SK-N-SH (cell line): Measurements from ENCODE around the gene PDPK1. TPM values are rescaled to one million over a fixed set of nuclear protein-coding genes. Genes with fewer than 3 reads are reported as not detected.
"Not testable (repeated sequence)": the region's sequence is repeated elsewhere in the genome, so short reads cannot be mapped to it uniquely, and the experiment has no call there.

ENCODE experiments used
- CTCF ChIA-PET: fragments of 300-600, 350-600 bp; formaldehyde crosslinking; extraction: SDS; loops from one replicate; lab custom pipeline; 2021; lab: Yijun Ruan, JAX
- POLR2A ChIA-PET: fragments of 350-600 bp; sonication (Branson Sonifier 250); formaldehyde crosslinking; extraction: SDS; loops from one replicate; lab custom pipeline; 2020; ENCODE audit warnings: antibody characterized with exemption, inconsistent platforms; lab: Yijun Ruan, JAX
- DNase-seq: peaks from one replicate; pipeline ENCODE4 v3.0.0; 2012
- H2AFZ ChIP-seq: fragments of 200-600 bp; sonication (generic); 2 replicates; pipeline ENCODE4 v1.8.1; 2016; ENCODE audit warnings: antibody characterized with exemption, mild to moderate bottlenecking, low read depth
- H3F3A ChIP-seq: fragments of 200-600 bp; sonication (generic); replicated peaks from 2 replicates; pipeline ENCODE3; 2016; ENCODE audit warnings: antibody characterized with exemption, mild to moderate bottlenecking; ENCODE audit not compliant: insufficient read depth
- H3K27ac ChIP-seq, 2 experiments: fragments of 200-500 bp in 1 of 2; fragments of 200-600 bp in 1 of 2; sonication (Bioruptor generic) in 1 of 2; sonication (generic), shearing (Covaris generic) in 1 of 2; 2 replicates each; pipeline versions ENCODE4 v1.5.1 to v1.6.1; 2014 to 2016; ENCODE audit warnings: low read depth in 2 of 2, inconsistent platforms in 1 of 2, low read length in 1 of 2, mild to moderate bottlenecking in 1 of 2, mixed read lengths in 1 of 2
- H3K27me3 ChIP-seq: fragments of 200-600 bp; sonication (generic), shearing (Covaris generic); 2 replicates; pipeline ENCODE4 v1.6.1; 2016; ENCODE audit warnings: mixed run types; ENCODE audit not compliant: insufficient read depth
- H3K36me3 ChIP-seq, 2 experiments: fragments of 200-500 bp in 1 of 2; fragments of 200-600 bp in 1 of 2; sonication (Bioruptor generic) in 1 of 2; sonication (generic) in 1 of 2; replicated peaks in 1 of 2; 2 replicates each; pipeline versions ENCODE3 to v1.5.1; 2014 to 2016; ENCODE audit warnings: low read length in 1 of 2, mild to moderate bottlenecking in 1 of 2; ENCODE audit not compliant: insufficient read depth in 2 of 2, control insufficient read depth in 1 of 2
- H3K4me1 ChIP-seq, 2 experiments: fragments of 200-500 bp in 1 of 2; fragments of 200-600 bp in 1 of 2; sonication (Bioruptor generic) in 1 of 2; sonication (generic), shearing (Covaris generic) in 1 of 2; 2 replicates each; pipeline versions ENCODE4 v1.5.1 to v1.6.1; 2014 to 2016; ENCODE audit warnings: low read depth in 1 of 2, low read length in 1 of 2, mixed run types in 1 of 2; ENCODE audit not compliant: insufficient read depth in 2 of 2, control insufficient read depth in 1 of 2
- H3K4me2 ChIP-seq: fragments of 200-600 bp; sonication (generic), shearing (Covaris generic); 2 replicates; pipeline ENCODE4 v1.6.1; 2017; ENCODE audit warnings: mixed run types
- H3K4me3 ChIP-seq, 2 experiments: fragments of 200-500 bp in 1 of 2; fragments of 200-600 bp in 1 of 2; sonication (Bioruptor generic) in 1 of 2; sonication (generic), shearing (Covaris generic) in 1 of 2; 2 replicates each; pipeline versions ENCODE4 v1.5.1 to v1.8.1; 2014 to 2016; ENCODE audit warnings: low read depth in 2 of 2, inconsistent platforms in 1 of 2, low read length in 1 of 2, mild to moderate bottlenecking in 1 of 2, mixed read lengths in 1 of 2, moderate library complexity in 1 of 2
- H3K79me2 ChIP-seq: fragments of 200-600 bp; sonication (generic); 2 replicates; pipeline ENCODE4 v1.8.1; 2017; ENCODE audit warnings: mild to moderate bottlenecking; ENCODE audit not compliant: insufficient read depth
- H3K9ac ChIP-seq: fragments of 200-600 bp; sonication (generic); 2 replicates; pipeline ENCODE4 v1.6.1; 2017; ENCODE audit warnings: mixed run types
- H3K9me2 ChIP-seq: fragments of 200-600 bp; sonication (generic); 2 replicates; pipeline ENCODE4 v1.6.1; 2017; ENCODE audit warnings: mixed run types
- H3K9me3 ChIP-seq: fragments of 200-600 bp; sonication (generic); 2 replicates; pipeline ENCODE4 v1.6.1; 2017; ENCODE audit warnings: mixed run types, mild to moderate bottlenecking, moderate library complexity
- H4K20me1 ChIP-seq: fragments of 200-600 bp; sonication (generic); 2 replicates; pipeline ENCODE4 v1.6.1; 2017; ENCODE audit warnings: mild to moderate bottlenecking, mixed run types; ENCODE audit not compliant: insufficient read depth
- EP300 ChIP-seq, 2 experiments: IDR thresholded peaks; 2 replicates each; pipeline versions ENCODE4 v1.4.0 to v1.6.1; 2012; ENCODE audit warnings: borderline replicate concordance in 1 of 2, low read depth in 1 of 2, low read length in 1 of 2
- FOXJ3 ChIP-seq: sonication (generic); formaldehyde crosslinking; IDR thresholded peaks from 2 replicates; pipeline ENCODE4 v1.5.1; 2020; ENCODE audit warnings: mild to moderate bottlenecking, missing genetic modification reagents
- FOXM1 ChIP-seq: IDR thresholded peaks from 2 replicates; pipeline ENCODE4 v1.4.0; 2012; ENCODE audit warnings: low read depth, mild to moderate bottlenecking
- GABPA ChIP-seq: IDR thresholded peaks from 2 replicates; pipeline ENCODE4 v1.4.0; 2012; ENCODE audit warnings: low read depth, mild to moderate bottlenecking
- IRF3 ChIP-seq: fragments of 150-350 bp; IDR thresholded peaks from 2 replicates; pipeline ENCODE4 v1.6.1; 2016; ENCODE audit warnings: mild to moderate bottlenecking, low read depth, low read length
- MAX ChIP-seq: IDR thresholded peaks from 2 replicates; pipeline ENCODE4 v1.4.0; 2012; ENCODE audit warnings: low read depth
- MEF2A ChIP-seq: IDR thresholded peaks from 2 replicates; pipeline ENCODE4 v1.4.0; 2012; ENCODE audit warnings: low read depth, borderline replicate concordance
- NRF1 ChIP-seq: IDR thresholded peaks from 2 replicates; pipeline ENCODE4 v1.6.1; 2012; ENCODE audit warnings: low read depth, mild to moderate bottlenecking, low read length
- TAF1 ChIP-seq: IDR thresholded peaks from 2 replicates; pipeline ENCODE4 v1.6.1; 2012; ENCODE audit warnings: low read depth, mild to moderate bottlenecking, low read length, moderate library complexity, borderline replicate concordance
- TCF12 ChIP-seq: IDR thresholded peaks from 2 replicates; pipeline ENCODE4 v1.4.0; 2012
- YY1 ChIP-seq: IDR thresholded peaks from 2 replicates; pipeline ENCODE4 v1.4.0; 2012; ENCODE audit warnings: low read depth, mild to moderate bottlenecking
- ZBTB33 ChIP-seq: IDR thresholded peaks from 2 replicates; pipeline ENCODE4 v1.4.0; 2012; ENCODE audit warnings: low read depth, borderline replicate concordance
- WGBS: methylation state at CpG from one replicate; pipeline ENCODE4 v1.1.6; 2017; ENCODE audit warnings: low lambda C conversion rate; 5-methylcytosine and 5-hydroxymethylcytosine counted together
- polyA plus RNA-seq, 3 experiments: library from polyadenylated mRNA; depleted of rRNA; stranded (reverse); fragments of >200 nt; gene quantifications; 2 replicates each; pipeline ENCODE4 v1.2.3, GENCODE V29; 2012
- TF ChIP-seq, protein P1 (sequence below): fragments of 150-350 bp; IDR thresholded peaks from 2 replicates; pipeline ENCODE4 v1.6.1; 2017; ENCODE audit warnings: antibody characterized with exemption, low read length, low read depth, borderline replicate concordance

Gene PDPK1
- polyA plus RNA-seq, 1 of the 3 experiments (the other 2 are of a cell fraction), result 22.0 TPM

- no peak for TF ChIP-seq FOXM1
- TF ChIP-seq MAX, result no peak
- TF ChIP-seq YY1, result no peak
- TF ChIP-seq TAF1, result no peak
- TF ChIP-seq GABPA, result no peak
- no peak for TF ChIP-seq ZBTB33
- no peak for TF ChIP-seq TCF12
- TF ChIP-seq FOXJ3 (CRISPR knock-in tag), result no peak
- TF ChIP-seq, protein P1, sequence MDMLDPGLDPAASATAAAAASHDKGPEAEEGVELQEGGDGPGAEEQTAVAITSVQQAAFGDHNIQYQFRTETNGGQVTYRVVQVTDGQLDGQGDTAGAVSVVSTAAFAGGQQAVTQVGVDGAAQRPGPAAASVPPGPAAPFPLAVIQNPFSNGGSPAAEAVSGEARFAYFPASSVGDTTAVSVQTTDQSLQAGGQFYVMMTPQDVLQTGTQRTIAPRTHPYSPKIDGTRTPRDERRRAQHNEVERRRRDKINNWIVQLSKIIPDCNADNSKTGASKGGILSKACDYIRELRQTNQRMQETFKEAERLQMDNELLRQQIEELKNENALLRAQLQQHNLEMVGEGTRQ, result no peak
- TF ChIP-seq MEF2A, result no peak
- no peak for TF ChIP-seq IRF3
- TF ChIP-seq EP300 (IDR thresholded peaks at IDR 0.05; ENCODE audit: borderline replicate concordance in 1 of 2, low read depth in 1 of 2, low read length in 1 of 2), result no peak
- no peak for TF ChIP-seq NRF1
- Histone ChIP-seq H3K9ac (no peak overlapping the region), H3K4me2 (no peak overlapping the region), H3K27ac (no peak overlapping the region), H3F3A (no peaks in the 10 kb centered on the region), H3K4me1 (no peaks in the 10 kb centered on the region), H3K9me2 (no peaks in the 10 kb centered on the region), H3K79me2 (no peaks in the 10 kb centered on the region), H3K27me3 (no peaks in the 10 kb centered on the region), H3K36me3 (peaks cover 0 to 7% of the 10 kb centered on the region in 2 experiments), H2AFZ (no peak overlapping the region), H3K9me3 (no peaks in the 10 kb centered on the region), H4K20me1 (no peaks in the 10 kb centered on the region), H3K4me3 (no peak overlapping the region)
- DNase-seq, result no peak
- POLR2A ChIA-PET, result no interaction called here
- CTCF ChIA-PET, result no interaction called here
- 60% methylated on average over 1 of the region's 15 CpGs for WGBS
These were observed 77.0 kb downstream of the PDPK1 start for GRCh38 chr16:2614761-2615191.

GRCh38 chr16:2618964-2619363 is 81.1 kb downstream of the PDPK1 start:
- H3K27ac ChIP-seq, H3K79me2 ChIP-seq, H3K36me3 ChIP-seq, H3F3A ChIP-seq, DNase-seq, POLR2A ChIA-PET, H3K4me2 ChIP-seq, H4K20me1 ChIP-seq, CTCF ChIA-PET, H3K4me3 ChIP-seq, H3K9ac ChIP-seq, H3K4me1 ChIP-seq, H3K9me3 ChIP-seq, H3K27me3 ChIP-seq, H2AFZ ChIP-seq, H3K9me2 ChIP-seq: not testable (repeated sequence)
- WGBS, result no CpG with 5 or more reads among the region's 20 CpGs

GRCh38 chr16:2619628-2620027 is 81.8 kb downstream of the PDPK1 start:
- H3K4me1 ChIP-seq, CTCF ChIA-PET: not testable (repeated sequence)

GRCh38 chr16:2620870-2621269 is 83.0 kb downstream of the PDPK1 start:
- DNase-seq, result not testable (repeated sequence)
- no CpG with 5 or more reads among the region's 15 CpGs for WGBS

More at GRCh38 chr16:2619628-2620027, 81.8 kb downstream of the PDPK1 start:
- H3K4me3 ChIP-seq, POLR2A ChIA-PET, H2AFZ ChIP-seq, H3K4me2 ChIP-seq, H3K9ac ChIP-seq, H4K20me1 ChIP-seq, H3K27ac ChIP-seq, H3K79me2 ChIP-seq, H3K36me3 ChIP-seq, H3K9me2 ChIP-seq, H3K27me3 ChIP-seq, H3F3A ChIP-seq, H3K9me3 ChIP-seq, DNase-seq: not testable (repeated sequence)
- WGBS, result no CpG with 5 or more reads among the region's 12 CpGs

More at GRCh38 chr16:2620870-2621269, 83.0 kb downstream of the PDPK1 start:
- H3K9me3 ChIP-seq, H3K4me2 ChIP-seq, POLR2A ChIA-PET, H3K9me2 ChIP-seq, H3K9ac ChIP-seq, H3K79me2 ChIP-seq, CTCF ChIA-PET, H4K20me1 ChIP-seq, H3F3A ChIP-seq, H3K4me1 ChIP-seq, H2AFZ ChIP-seq, H3K27me3 ChIP-seq, H3K27ac ChIP-seq, H3K4me3 ChIP-seq, H3K36me3 ChIP-seq: not testable (repeated sequence)
